HG02840 (cell line): Measurements from ENCODE around the gene GPC6.

ENCODE experiments used
- ATAC-seq: cut with Tn5 transposase; IDR thresholded peaks from one replicate; pipeline ENCODE4 v1.9.1; 2021; ENCODE audit warnings: mild to moderate bottlenecking, moderate library complexity, moderate number of reproducible peaks; ENCODE audit not compliant: unreplicated experiment, low FRiP score

The GPC6 gene

GRCh38 chr13:93789058-93789457 is 562.5 kb downstream of the GPC6 start:
- ATAC-seq, result no peak

DNA sequence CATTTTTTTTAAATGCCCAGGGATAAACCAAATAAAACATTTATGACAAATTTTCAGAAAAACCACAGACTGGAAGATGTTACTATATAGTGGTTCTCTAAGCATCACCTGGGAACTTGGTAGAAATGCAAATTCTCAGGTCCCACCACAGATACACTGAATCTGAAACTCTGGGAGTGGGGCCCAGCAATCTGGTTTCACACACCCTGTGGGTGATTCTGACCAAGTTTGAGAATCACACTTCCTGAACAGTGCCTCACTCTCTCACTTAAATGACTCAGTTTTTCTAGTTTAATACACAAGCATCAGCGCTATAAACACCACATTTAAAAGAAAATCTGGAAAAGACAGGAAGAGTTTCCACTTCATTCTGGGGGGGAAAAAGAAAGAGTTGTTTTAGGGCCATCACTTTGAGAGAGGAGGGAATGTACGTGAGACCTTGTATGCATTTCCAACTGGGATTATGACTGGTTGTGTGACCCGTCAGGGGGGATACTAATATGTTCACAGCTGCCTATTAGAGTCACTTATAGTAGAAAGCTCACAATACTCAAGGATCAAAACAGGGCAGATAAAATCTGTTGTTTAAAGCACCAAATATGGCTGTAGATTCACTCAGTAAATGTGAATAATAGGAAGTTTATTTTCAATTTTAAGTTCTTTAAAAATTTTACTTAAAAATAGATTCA is 567.7 kb downstream of the GPC6 start:
- ATAC-seq, result no peak

- no peak for ATAC-seq
Observed at GRCh38 chr13:93797463-93797862, 570.9 kb downstream of the GPC6 start.

GRCh38 chr13:93800342-93800741 is 573.7 kb downstream of the GPC6 start:
- no peak for ATAC-seq

DNA sequence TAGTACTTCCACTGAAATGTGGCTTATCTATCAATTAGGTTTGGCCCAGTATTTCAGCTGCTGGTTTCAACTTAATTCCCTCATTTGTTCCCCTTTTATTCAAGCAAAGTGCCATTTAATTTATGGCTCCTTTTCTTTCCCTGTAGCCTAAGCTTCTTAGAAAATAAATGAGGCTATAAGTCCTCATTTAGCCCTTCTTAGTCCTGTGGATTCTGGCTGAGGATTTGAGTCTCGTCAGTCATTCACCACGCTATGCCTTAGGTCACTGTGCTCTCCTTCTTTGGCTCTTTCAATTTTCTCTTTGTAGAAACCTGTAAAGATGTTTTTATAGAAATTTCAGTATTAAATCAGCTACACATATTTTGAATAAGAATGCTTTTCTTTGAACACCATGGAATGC is 579.1 kb downstream of the GPC6 start:
- no peak for ATAC-seq

DNA sequence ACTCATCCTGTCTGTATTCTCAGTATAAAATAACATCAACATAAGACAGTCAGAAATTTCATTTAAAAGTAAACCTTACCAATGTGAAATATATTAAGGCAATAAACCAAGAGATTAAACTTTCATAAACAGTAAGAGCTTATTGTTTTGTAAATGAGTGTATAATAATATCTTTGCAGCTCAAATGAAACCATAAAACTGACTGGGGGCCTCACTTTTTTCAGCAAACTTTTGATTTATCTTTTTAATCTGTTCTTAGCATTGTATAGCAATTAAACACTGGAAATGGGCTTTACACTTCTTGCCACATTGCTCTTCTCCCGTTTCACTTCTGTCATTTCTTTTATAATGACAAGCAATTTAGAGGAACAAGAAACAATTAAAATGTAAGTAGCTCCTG is 580.3 kb downstream of the GPC6 start:
- no peak for ATAC-seq

GRCh38 chr13:93810264-93810663 is 583.7 kb downstream of the GPC6 start:
- no peak for ATAC-seq

GRCh38 chr13:93811071-93811737 is 584.6 kb downstream of the GPC6 start:
- ATAC-seq, result no peak

GRCh38 chr13:93811738-93812112 is 585.1 kb downstream of the GPC6 start:
- no peak for ATAC-seq

DNA sequence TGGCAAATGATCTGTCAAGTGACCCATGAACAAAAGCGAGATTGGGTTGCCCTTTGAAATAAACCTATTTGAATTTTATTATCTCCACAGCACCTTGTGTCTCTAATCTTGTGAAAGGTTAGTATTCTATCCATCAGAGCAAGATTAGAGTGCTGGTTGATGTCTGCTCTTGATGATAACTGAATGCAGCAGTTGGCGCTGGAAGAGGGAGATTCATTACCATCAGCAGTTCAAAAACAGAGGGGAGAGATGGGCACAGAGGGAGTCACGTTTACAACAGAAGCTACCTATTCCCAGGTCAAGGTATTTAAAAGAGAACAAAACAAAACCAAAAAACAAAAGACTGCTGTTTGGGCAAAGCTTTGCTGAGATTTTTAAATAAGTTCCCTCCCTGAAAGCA is 588.1 kb downstream of the GPC6 start:
- ATAC-seq, result no peak

- ATAC-seq, result no peak
Observed at GRCh38 chr13:93818345-93818744, 591.7 kb downstream of the GPC6 start.

DNA sequence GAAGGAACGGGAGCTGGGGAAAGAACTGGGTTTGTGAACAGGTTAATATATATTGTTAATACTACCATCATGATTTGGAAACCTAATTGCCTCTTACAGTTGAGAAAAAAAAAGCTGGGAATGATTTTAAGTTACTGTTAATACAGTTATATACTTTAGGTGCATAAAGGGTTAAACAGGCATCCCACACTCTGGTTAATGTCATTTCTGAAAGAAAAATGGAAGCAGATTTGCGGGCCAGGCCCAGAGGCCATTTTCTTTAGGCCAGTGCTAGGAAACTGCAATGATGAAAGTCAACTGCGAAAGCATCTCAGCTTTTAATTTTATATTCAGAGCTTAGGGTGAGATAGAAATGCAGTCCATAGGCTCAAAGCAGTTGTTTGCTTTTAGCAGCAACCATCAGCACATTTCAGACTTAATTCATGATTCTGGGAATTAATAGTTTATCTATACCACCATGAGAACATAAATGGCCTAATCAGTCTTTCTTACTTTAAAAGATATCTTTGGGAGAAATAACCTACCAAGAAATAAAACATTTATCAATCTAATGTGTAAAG is 592.8 kb downstream of the GPC6 start:
- no peak for ATAC-seq

DNA sequence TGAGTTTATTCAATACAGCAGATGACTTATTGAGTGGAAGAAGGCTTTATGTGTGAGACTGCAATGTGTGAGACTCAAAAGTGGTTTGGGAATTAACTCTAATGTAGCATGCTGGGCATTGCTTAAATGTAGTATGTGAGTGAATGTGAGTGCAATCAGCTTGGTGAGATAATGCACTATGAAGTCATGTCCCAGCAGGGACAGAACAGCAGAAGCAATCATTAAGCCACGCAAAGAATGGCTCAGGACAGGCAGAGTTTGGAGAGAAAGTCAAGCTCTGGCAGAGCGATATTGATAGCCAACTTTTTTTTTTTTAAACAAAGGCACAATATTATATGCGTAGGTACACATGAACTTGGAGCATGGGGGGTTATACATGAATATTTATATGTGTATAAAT is 597.7 kb downstream of the GPC6 start:
- ATAC-seq, result no peak

- no peak for ATAC-seq
Observed at GRCh38 chr13:93834051-93834450, 607.4 kb downstream of the GPC6 start.

DNA sequence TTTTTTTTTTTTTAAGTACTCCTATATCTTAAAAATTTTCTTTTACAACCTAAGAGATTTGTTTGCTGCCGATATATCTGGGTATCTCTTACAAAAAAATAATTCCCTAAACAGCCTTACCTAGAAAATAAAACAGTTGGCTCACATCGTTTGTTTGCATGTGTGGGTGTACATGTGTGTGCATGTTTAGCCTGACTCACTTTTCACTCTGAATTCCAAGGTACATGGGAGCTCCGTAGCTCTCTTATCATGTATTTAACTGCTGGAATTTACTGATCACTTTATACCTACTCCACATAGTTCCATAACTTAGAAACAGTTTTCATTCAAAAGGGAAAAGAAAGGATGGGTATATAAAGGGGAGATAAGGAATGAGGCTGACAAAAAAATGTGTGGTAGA is 616.5 kb downstream of the GPC6 start:
- no peak for ATAC-seq

DNA sequence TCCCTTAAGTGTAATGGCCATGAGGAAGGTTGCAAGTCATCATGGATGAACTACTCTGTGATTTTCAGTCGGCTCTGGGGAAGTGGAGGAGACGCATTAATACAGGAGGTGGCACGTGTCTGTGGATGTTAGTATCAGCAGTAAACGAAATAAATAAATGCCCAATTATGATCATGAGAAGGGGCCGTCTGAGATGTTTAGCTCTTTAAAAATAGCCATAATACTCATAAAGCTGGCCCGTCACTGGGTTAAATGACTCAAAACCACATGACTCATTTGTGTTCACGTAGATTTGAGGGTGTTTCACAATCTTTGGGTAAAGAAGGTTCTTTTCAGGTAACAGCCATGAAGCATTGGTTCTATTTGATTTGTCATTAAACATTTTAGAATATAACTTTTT is 620.6 kb downstream of the GPC6 start:
- no peak for ATAC-seq

- no peak for ATAC-seq
Observed at GRCh38 chr13:93848247-93848646, 621.6 kb downstream of the GPC6 start.

- no peak for ATAC-seq
Observed at GRCh38 chr13:93851236-93851635, 624.6 kb downstream of the GPC6 start.

DNA sequence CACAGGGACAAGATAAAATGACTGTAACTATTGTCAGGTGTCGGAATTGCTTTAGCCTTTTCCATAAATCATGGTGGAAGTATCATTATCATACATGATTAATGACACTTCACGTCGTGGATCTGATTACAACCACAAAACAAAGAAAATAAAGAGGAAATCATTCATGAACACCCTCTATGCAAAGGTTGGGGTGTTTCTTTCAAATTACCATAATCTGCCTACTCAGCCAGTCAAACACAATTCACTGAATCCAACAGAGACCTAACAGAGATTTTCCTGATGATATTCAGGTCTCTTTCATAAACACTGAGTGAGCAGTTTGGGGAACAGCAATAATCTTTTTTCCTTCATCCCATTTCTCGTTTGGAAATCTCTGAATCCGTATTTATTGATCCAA is 627.3 kb downstream of the GPC6 start:
- no peak for ATAC-seq

DNA sequence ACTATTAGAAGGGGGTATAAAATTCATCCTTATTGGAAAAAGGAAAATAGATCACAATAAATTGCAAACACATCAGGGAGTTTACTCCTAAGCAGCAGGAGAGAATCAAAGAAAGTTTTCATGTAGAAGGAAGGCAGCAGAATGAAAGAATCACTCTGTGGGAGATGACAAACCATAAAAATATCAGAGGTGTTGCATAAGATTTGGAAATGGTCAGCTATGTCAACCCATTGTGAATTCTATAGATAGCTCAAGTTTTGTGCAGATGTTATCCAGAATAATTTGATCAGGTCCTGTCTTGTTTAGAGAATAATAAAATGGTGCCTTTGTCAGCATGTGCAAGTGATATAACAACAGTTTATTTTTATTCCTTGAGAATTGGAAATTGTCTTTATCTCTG is 630.5 kb downstream of the GPC6 start:
- no peak for ATAC-seq

DNA sequence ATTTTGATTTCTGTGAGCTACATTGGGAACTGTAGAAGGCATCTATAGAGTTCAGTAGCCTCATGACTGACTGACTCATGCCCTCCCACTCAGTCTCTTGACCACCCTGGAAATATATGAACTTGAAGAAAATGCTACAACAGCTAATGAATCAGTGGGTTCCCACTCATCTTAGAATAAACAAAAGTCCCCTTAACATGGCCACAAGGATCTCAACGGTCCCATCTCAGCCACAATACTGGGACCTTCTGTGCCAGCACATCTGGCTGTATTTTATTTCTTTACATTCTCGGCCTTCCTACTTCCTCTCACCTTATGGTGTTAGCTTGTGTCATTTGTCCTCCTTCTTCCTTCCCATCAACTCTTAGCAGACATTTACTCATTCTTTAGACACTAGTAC is 633.1 kb downstream of the GPC6 start:
- no peak for ATAC-seq

DNA sequence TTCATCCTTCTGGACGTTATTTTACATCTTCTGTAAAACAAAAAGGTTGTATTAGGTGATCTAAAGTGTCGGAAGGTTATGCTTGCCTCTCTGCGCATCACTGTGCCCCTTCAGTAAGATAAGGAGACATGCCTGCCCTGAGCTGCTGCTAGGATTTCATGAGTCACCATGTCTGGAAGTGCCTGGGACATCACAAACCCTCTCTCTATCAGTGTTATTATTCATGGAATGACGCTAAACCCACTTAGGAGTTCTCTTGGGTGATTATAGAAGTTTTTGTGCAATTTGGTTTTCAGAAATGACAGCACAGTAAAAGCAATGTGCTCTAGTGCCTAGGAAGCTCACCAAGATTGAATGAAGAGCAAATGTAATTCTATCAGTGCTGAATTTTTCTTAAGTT is 635.2 kb downstream of the GPC6 start:
- no peak for ATAC-seq
